ENCODE results near the gene SLC51B.
"Not testable (repeated sequence)": the region's sequence is repeated elsewhere in the genome, so short reads cannot be mapped to it uniquely, and the experiment has no call there.

Gene SLC51B

DNA sequence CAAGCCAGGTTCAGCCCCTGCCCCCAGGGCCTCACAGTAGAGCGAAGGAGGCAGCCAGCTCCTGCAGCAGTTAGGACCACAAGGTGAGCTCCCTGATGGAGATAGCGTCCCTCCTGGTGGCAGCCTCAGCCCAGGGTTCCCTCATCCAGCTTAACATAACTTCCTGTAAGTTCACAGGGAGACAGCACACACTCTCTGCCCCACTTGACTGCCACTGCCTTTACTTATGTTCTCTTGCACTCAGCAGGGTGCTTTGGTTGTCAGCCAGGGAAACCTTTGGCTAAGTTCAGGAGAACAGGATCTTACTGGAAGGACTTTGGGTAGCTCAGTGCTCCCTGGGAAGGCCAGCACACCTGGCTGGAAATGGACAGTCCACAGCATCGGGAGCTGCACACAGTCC lies 42.2 kb downstream of the SLC51B start:
- Histone ChIP-seq H3K4me3 (ENCODE audit: low read depth in 1 of 2, low read length in 2 of 2) (no peak overlapping the region), H3K36me3 (ENCODE audit: control insufficient read depth in 1 of 2, insufficient read depth in 2 of 2, low read length in 2 of 2) (no peaks in the 10 kb centered on the region), H3K27ac (ENCODE audit: low read length) (no peak overlapping the region), H3K4me1 (ENCODE audit: control insufficient read depth in 1 of 2, insufficient read depth in 2 of 2, low read length in 2 of 2) (peaks cover 10 to 18% of the 10 kb centered on the region in 2 donors), H3K9me3 (ENCODE audit: control insufficient read depth in 1 of 2, low read length in 2 of 2) (no peaks in the 10 kb centered on the region), H3K27me3 (ENCODE audit: low read depth, low read length) (no peaks in the 10 kb centered on the region)

GRCh38 chr15:65087873-65088642 lies 42.9 kb downstream of the SLC51B start:
- Histone ChIP-seq H3K9me3 (ENCODE audit: control insufficient read depth in 1 of 2, low read length in 2 of 2) (no peaks in the 10 kb centered on the region), H3K36me3 (ENCODE audit: control insufficient read depth in 1 of 2, insufficient read depth in 2 of 2, low read length in 2 of 2) (no peaks in the 10 kb centered on the region), H3K27ac (ENCODE audit: low read length) (no peak overlapping the region), H3K4me3 (ENCODE audit: low read depth in 1 of 2, low read length in 2 of 2) (no peak overlapping the region), H3K4me1 (ENCODE audit: control insufficient read depth in 1 of 2, insufficient read depth in 2 of 2, low read length in 2 of 2) (peaks cover 4 to 11% of the 10 kb centered on the region in 2 donors), H3K27me3 (ENCODE audit: low read depth, low read length) (no peaks in the 10 kb centered on the region)

DNA sequence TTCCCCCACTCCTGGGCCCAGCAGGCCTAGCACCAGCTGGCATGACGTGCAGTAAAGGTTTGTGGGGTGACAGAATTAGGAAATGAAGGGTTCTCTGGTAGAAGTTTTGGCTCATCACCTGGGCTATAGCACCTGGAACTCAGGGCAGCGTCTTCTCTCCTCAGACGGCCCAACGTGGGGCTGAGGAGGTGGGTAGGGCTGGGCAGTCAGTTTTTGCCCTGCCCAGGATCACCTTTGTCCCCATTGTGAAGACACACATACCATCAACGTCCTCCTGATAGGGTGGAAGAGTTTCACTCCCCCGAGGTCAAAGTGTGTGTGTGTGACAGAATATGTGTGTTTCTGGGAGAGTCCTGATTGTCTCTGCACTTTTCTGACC lies 43.4 kb downstream of the SLC51B start:
- Histone ChIP-seq H3K4me3 (ENCODE audit: low read depth in 1 of 2, low read length in 2 of 2) (no peak overlapping the region), H3K36me3 (ENCODE audit: control insufficient read depth in 1 of 2, insufficient read depth in 2 of 2, low read length in 2 of 2) (no peaks in the 10 kb centered on the region), H3K27me3 (ENCODE audit: low read depth, low read length) (no peaks in the 10 kb centered on the region), H3K4me1 (ENCODE audit: control insufficient read depth in 1 of 2, insufficient read depth in 2 of 2, low read length in 2 of 2) (peaks cover 4 to 5% of the 10 kb centered on the region in 2 donors), H3K9me3 (ENCODE audit: control insufficient read depth in 1 of 2, low read length in 2 of 2) (no peaks in the 10 kb centered on the region), H3K27ac (ENCODE audit: low read length) (peak overlapping the region; percentile 60)

- Histone ChIP-seq H3K36me3 (ENCODE audit: control insufficient read depth in 1 of 2, insufficient read depth in 2 of 2, low read length in 2 of 2) (no peaks in the 10 kb centered on the region), H3K9me3 (ENCODE audit: control insufficient read depth in 1 of 2, low read length in 2 of 2) (no peaks in the 10 kb centered on the region), H3K27me3 (ENCODE audit: low read depth, low read length) (no peaks in the 10 kb centered on the region), H3K4me1 (ENCODE audit: control insufficient read depth in 1 of 2, insufficient read depth in 2 of 2, low read length in 2 of 2) (peaks cover 4% of the 10 kb centered on the region in 2 donors), H3K27ac (ENCODE audit: low read length) (peak overlapping the region; percentile 60), H3K4me3 (ENCODE audit: low read depth in 1 of 2, low read length in 2 of 2) (no peak overlapping the region)
Measured at GRCh38 chr15:65089206-65089824, 44.1 kb downstream of the SLC51B start.

- H3K9me3 ChIP-seq (ENCODE audit: control insufficient read depth in 1 of 2, low read length in 2 of 2) = no peaks in the 10 kb centered on the region
- no peak overlapping the region for H3K27ac ChIP-seq (ENCODE audit: low read length)
- peaks cover 4% of the 10 kb centered on the region in 2 donors for H3K4me1 ChIP-seq (ENCODE audit: control insufficient read depth in 1 of 2, insufficient read depth in 2 of 2, low read length in 2 of 2)
- H3K36me3 ChIP-seq (ENCODE audit: control insufficient read depth in 1 of 2, insufficient read depth in 2 of 2, low read length in 2 of 2) = peaks cover 0 to 4% of the 10 kb centered on the region in 2 donors
- no peak overlapping the region for H3K4me3 ChIP-seq (ENCODE audit: low read depth in 1 of 2, low read length in 2 of 2)
- no peaks in the 10 kb centered on the region for H3K27me3 ChIP-seq (ENCODE audit: low read depth, low read length)
Measured at GRCh38 chr15:65091946-65092770, 47.0 kb downstream of the SLC51B start.

DNA sequence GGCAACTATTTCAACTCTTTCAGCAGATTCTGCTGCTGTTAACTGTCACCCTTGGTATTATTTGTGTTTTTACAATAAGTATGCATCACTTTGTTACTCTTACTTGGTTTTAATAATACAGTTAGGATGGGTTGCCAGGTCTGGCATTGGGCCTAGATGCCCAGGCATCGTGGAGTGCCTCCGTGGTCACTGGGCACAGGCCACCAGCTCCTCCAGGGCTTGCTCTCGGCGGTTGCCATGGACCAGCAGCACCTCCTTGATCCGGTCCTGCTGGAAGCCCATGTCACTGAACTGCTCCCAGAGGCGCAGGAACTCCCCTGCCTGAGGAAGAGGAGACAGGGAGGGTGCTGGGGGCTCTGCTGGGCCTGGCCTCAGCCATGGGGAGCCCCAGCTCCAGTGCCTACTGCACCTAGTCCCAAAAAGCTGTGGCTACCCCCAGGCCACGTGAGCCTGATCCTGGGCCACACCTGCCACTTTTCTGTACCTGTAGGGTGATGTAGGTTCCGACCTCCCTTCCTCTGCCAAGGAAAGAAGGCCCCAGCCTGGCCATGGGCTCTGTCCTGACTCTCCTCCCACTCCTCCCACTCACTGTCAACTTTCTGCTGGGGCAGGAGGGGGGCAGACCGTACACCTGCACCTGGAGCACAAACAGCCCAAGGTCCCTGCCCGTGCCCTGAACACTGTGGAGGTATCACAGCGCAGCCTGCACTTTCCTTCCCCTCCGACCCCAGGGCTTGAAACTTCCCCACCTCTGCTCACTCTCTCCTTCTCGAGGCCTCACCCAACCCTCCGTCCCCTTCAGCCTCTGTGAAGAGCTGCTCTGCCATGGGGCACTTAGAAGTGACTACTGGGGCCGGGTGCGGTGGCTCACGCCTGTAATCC lies 48.0 kb downstream of the SLC51B start:
- no peak overlapping the region for H3K4me3 ChIP-seq (ENCODE audit: low read depth in 1 of 2, low read length in 2 of 2)
- no peaks in the 10 kb centered on the region for H3K27me3 ChIP-seq (ENCODE audit: low read depth, low read length)
- no peak overlapping the region for H3K27ac ChIP-seq (ENCODE audit: low read length)
- no peaks in the 10 kb centered on the region for H3K9me3 ChIP-seq (ENCODE audit: control insufficient read depth in 1 of 2, low read length in 2 of 2)
- peaks cover 6 to 14% of the 10 kb centered on the region in 2 donors for H3K36me3 ChIP-seq (ENCODE audit: control insufficient read depth in 1 of 2, insufficient read depth in 2 of 2, low read length in 2 of 2)
- peaks cover under 1 to 4% of the 10 kb centered on the region in 2 donors for H3K4me1 ChIP-seq (ENCODE audit: control insufficient read depth in 1 of 2, insufficient read depth in 2 of 2, low read length in 2 of 2)

- not testable (repeated sequence) for H3K4me1 ChIP-seq (ENCODE audit: control insufficient read depth in 1 of 2, insufficient read depth in 2 of 2, low read length in 2 of 2); H3K9me3 ChIP-seq (ENCODE audit: control insufficient read depth in 1 of 2, low read length in 2 of 2); H3K27ac ChIP-seq (ENCODE audit: low read length); H3K4me3 ChIP-seq (ENCODE audit: low read depth in 1 of 2, low read length in 2 of 2); H3K27me3 ChIP-seq (ENCODE audit: low read depth, low read length)
- H3K36me3 ChIP-seq (ENCODE audit: control insufficient read depth in 1 of 2, insufficient read depth in 2 of 2, low read length in 2 of 2) = peaks cover 10 to 20% of the 10 kb centered on the region in 2 donors
Measured at GRCh38 chr15:65093793-65094170, 48.6 kb downstream of the SLC51B start.

DNA sequence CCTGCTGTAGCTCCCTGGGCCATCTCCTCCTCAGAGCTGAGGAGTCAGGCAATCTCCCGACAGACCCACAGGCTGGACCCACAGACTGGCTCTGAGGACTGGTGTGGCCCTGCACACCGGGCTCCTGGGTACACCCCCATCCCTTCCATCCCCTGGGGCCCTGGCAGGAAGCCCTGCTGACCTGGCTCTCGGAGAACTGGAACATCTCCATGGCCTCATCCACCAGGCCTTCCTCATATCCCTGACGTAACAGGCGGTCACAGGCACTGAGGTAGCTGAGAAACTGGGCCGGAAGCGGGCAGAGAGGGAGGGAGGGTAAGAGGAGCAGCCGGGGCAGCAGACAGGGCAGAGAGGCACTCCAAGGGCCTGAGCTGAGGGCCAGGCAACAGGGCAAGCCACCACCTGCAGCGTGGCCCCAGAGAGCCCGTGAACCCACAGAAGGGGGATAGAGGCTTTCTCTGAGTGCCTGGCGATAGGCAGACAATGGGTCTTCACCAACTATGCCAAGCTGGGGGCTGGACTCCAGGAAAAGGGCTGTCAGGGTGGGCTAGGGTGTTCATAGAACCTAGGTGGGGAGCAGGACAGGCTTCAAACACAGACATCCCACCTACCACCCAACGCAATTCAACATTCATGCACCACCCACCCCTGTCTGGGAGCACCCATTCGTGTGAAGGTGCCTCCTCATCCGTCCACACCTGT lies 49.3 kb downstream of the SLC51B start:
- Histone ChIP-seq H3K27ac (ENCODE audit: low read length) (no peak overlapping the region), H3K4me1 (ENCODE audit: control insufficient read depth in 1 of 2, insufficient read depth in 2 of 2, low read length in 2 of 2) (no peaks in the 10 kb centered on the region), H3K4me3 (ENCODE audit: low read depth in 1 of 2, low read length in 2 of 2) (no peak overlapping the region), H3K27me3 (ENCODE audit: low read depth, low read length) (no peaks in the 10 kb centered on the region), H3K36me3 (ENCODE audit: control insufficient read depth in 1 of 2, insufficient read depth in 2 of 2, low read length in 2 of 2) (peaks cover 15 to 27% of the 10 kb centered on the region in 2 donors), H3K9me3 (ENCODE audit: control insufficient read depth in 1 of 2, low read length in 2 of 2) (no peaks in the 10 kb centered on the region)

DNA sequence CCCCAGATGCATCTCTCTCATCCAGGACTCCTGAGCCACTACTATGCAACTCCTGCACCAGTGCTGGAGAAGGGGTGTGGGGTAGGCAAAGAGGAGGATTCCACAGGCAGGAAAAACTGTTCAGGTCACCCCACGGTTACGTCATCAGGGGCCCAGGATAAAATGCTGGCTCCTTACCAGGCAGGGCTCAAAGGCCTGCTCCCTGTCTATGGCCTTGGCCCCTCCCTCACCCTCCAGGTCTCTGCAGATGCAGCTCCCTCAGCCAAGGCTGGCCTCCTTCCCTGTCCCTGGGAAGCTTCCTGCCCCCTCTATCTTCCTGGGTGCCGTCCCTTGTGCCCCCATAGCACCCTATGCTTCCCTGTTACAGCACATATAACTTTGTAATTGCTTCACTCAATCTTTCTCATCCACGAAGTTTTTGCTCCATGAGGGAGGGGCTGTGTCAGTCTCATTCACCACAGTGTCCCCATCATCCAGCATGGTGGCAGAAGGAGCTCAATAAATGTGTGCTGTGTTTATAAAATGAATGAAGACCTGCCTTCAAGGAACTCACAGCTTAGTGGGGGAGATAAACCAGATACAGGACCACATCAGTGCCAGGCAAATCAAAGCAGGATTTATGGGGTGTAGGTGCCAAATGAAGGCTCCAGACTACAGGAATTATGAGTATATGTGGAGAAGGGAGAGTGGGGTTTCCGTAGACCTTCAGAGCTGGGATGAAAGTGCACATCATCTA lies 50.0 kb downstream of the SLC51B start:
- no peak overlapping the region for H3K4me3 ChIP-seq (ENCODE audit: low read depth in 1 of 2, low read length in 2 of 2)
- H3K36me3 ChIP-seq (ENCODE audit: control insufficient read depth in 1 of 2, insufficient read depth in 2 of 2, low read length in 2 of 2) = peaks cover 17 to 32% of the 10 kb centered on the region in 2 donors
- H3K27me3 ChIP-seq (ENCODE audit: low read depth, low read length) = no peaks in the 10 kb centered on the region
- no peaks in the 10 kb centered on the region for H3K9me3 ChIP-seq (ENCODE audit: control insufficient read depth in 1 of 2, low read length in 2 of 2)
- no peaks in the 10 kb centered on the region for H3K4me1 ChIP-seq (ENCODE audit: control insufficient read depth in 1 of 2, insufficient read depth in 2 of 2, low read length in 2 of 2)
- H3K27ac ChIP-seq (ENCODE audit: low read length) = no peak overlapping the region

DNA sequence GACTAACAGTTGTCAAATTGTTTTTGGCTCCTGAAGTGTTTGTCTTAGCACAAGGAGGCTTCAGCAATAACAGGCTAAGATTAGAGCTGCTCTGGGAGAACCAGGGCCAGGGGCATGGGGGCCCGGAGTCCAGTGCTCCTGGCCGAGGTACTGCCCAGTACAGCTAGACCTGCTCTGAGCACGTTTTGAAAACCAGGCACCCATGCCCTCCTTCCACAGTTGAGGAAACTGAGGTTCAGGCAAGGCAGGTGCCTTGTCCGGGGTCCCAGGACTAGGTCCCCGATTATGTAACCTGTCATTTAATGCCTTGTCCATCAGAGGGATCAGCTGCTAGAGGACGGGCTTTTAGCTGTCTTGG lies 50.5 kb downstream of the SLC51B start:
- Histone ChIP-seq H3K9me3 (ENCODE audit: control insufficient read depth in 1 of 2, low read length in 2 of 2) (no peaks in the 10 kb centered on the region), H3K4me1 (ENCODE audit: control insufficient read depth in 1 of 2, insufficient read depth in 2 of 2, low read length in 2 of 2) (no peaks in the 10 kb centered on the region), H3K27me3 (ENCODE audit: low read depth, low read length) (no peaks in the 10 kb centered on the region), H3K4me3 (ENCODE audit: low read depth in 1 of 2, low read length in 2 of 2) (no peak overlapping the region), H3K27ac (ENCODE audit: low read length) (no peak overlapping the region), H3K36me3 (ENCODE audit: control insufficient read depth in 1 of 2, insufficient read depth in 2 of 2, low read length in 2 of 2) (peaks cover 20 to 33% of the 10 kb centered on the region in 2 donors)
